DMS53 treated with DMSO at 0.1 percent for 48 hours (cell line): Measurements from ENCODE around the gene RCC2.
A peak's percentile ranks its signal among the peaks of the same experiment; 100 is the strongest.

Experiments
- DNase-seq: peaks from one replicate; lab custom pipeline; 2025; ENCODE audit not compliant: unreplicated experiment; lab: John Stamatoyannopoulos, UW

RCC2 gene

DNA sequence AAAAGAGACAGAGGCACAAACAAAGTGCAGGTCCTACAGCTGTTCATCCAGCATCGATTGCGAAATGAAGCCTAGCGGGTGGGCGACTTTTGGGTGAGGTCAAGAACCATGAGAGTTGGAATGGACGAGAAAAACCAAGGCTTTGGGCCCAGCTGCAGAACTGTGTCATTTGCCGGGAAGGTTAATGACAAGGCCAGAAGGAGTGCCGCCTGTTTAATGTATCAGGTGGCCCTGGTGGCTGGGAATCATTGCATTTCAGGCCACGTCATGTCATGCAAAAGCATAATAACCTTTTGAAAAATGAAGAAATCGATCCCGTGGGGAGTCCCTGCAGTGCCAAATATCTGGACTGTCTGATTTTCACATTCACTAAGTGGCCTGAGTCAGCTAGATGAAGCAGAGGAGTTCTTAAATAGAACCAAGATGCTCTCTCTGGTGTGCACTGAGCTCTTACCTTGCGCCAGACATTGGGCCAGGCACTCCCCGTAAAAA is 8.1 kb upstream of the RCC2 start:
- DNase-seq: no peak

DNA sequence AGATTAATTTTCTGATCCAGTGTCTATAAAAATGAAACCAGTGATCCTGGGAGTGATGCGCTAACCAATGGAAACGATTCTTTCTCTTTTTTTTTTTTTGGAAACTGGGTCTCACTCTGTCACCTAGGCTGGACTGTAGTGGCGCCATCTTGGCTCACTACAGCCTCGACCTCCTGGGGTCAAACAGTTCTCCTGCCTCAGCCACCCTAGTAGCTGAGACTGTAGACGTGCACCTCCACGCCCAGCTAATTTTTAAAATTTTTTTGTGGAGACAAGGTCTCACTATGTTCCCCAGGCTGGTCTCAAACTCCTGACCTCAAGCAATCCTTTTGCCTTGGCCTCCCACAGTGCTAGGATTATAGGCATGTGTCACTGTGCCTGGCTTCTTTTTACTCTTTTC is 3.4 kb upstream of the RCC2 start:
- no peak for DNase-seq

DNA sequence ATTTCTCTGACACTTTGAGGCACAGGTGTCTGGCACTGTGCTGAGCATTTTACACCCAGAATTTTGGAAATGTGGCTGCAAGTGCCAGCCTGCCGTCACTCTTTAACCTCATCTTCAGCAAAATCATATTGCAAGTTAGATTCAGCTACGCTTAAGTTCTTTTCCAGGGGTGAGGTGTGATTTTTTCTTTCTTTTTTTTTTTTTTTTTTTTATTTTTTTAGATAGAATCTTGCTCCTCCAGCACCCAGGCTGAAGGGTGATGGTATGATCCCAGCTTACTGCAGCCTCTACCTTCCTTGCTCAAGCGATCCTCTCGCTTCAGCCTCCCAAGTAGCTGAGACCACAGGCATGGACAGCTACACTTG is 2.5 kb upstream of the RCC2 start:
- DNase-seq: no peak

DNA sequence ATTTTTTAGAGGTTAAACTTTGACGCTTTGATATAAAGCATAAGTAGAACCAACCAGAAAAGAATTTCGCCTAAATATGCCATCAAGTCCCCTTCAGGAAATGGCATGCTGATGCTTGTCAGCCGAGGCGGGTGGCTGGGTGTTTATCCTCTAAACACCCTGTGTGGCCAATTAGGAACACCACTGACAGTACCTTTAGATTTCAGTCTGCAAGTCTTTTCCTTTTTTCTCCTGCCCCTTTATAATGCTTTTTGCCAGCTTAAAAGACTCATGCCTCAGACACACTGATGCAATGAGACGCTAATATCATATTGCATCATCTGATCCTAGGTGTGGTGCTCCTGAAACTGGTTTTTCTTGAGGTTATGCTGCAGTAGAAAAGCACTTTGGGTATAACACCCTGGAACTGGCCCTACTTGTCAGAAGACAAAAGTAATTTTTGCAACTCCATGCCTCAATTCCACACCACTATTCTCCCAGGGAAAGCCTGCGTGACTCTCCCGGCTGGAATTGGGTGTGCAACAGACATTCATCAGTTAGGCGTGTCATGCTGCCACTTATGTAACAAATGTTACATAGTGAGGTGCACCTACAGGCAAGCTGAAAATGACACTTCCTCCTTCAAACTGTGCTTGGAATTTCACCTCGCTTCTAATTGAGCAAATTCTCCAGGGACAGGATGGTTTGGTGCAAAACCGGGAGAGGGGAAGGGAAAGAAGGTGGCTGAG is 2.0 kb upstream of the RCC2 start:
- DNase-seq: peak; percentile 64

DNA sequence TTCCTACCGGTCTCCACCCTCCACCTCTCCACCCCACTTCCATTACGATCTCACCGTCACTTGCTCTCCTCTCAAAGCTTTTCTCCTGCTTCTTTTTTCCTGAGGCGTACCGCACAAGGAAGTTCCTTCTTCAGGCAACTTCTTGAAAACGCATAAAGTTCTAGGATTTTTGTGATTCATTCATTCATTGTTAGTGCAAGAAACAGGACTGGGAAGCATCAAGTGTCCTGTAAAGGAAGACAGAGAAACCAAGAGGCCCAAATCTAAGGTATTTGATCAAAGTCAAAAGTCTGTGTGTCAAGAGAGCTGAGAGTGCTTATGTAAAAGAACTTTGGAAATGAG is 1.3 kb upstream of the RCC2 start:
- no peak for DNase-seq

DNA sequence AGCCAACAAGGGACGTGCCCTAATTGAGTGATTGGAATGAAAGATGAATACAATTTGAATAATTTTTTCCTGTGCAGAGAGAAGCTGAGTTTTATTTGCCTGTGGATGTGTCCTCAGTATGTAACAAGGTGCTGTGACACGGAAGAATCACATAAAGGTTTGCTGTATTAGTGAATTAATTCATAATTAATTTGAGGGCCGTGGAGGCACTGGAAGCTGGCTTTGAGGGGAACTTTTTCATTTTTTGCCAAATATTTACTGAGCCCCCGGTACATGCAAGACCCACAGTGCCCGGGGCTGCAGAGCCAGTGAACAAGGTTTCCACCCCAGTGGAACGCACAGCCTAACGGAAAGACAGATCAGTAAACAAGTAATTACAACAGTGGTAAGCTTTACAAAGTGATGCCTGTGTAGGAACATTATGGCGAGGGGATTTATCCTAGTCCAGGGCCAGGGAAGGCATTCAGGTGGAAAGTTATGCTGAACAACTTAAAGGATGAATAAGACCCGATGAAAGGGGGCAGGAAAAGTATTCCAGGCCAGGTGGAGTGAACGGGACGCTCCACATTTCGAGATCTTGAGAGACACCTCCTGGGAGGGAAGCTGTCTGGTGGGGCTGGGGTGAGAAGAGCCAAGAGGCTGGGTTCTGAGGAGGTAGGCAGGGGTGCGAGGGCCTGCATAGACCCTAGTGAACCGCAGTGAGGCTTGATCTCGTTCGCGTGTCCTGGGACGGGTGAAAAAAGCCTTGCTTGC is 773 bp upstream of the RCC2 start:
- DNase-seq: no peak

DNA sequence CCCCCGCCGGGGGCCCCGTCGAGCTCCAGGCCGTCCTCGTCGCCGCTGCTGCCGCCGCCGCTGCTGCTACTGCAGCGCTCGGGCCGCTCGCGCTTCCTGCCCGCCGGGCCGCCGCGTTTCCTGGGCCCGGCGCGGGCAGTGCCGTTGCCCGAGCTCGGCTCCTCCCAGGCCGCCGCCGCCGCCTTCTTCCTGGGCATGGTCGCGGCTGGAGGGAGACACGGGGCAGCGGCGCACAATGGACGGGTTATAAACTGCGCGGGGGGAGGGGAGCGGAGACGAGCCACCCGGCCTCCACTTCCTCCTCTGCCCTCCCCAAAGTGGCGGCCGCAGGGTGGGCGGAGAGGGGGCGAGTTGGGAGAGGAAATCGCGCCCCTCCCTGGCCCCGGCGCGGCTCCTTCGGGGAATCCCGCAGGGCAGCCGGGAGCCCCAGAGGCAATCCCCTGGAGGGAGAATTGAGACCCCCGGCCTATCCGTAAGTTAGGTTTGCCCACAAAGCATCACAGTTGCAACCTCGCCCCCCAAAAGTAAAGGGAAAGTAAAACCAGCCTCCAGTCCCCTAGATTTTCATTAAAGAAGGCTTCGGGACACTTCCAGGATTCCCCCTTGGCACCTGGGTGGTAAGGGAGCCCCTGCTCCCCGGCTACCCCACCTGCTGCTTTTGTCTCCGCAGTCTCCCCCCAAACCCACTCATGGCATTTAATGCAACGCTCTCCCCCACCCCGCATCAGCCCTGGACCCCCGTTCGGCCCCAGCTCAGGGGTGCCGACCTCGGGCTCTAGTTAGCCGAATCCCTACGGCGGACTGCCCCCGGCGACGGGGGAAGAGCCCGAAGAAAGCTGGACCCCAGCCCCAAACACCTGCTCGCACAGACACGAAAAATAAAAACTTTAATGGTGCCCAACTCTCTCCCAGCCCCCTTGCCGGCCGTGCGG is 893 bp downstream of the RCC2 start:
- no peak for DNase-seq

DNA sequence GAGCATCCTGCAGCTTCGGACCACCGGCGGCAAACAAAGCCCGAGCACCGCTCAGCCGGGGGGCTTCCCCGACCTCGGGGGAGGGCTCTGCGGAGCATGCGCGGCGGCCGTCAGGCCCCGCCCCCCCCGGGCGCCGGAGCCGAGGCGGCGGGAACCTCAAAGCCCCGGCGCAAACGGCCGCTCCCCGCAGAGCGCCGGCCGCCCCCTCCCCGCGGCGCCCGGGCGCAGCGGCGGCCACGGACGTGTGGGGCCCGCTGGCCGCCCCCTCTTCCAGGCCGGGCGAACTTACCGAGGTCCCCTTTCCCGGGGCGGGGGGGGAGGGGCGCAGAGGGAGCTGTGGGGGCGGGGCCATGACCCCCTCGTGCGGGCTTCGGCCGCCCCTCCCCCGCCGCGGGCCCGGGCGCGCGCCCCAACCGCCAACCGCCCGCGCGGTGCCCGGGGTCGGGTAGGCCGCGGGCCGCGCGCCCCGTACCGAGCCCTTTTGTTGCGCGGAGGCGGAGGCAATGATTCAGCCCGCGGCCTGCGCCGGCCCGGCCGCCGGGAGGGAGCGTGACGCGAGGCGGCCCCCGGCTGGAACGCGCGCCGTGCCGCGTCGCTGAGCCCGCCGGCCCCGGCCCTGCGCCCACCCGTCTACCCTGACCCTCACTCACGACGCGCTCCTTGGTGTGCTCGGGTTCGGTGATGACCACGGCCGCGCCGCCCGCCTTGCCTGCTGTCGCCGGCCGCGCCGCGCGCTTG is 1.7 kb downstream of the RCC2 start:
- no peak for DNase-seq

DNA sequence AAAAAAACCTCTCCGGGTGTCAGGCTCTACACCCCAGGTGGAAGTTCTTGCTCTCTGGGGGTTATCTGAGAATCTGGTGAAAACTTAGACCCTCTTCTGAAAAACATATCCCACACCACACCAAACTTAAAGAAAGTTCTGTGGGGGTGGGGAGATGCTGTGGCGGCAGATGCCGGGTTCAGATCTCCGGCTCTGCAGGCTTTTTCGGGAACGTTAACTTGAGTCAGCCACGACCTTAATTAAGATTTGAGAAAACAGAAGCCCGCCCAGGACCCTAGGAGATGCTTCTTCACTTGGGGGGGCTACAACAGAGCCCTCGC is 2.3 kb downstream of the RCC2 start:
- DNase-seq: no peak

DNA sequence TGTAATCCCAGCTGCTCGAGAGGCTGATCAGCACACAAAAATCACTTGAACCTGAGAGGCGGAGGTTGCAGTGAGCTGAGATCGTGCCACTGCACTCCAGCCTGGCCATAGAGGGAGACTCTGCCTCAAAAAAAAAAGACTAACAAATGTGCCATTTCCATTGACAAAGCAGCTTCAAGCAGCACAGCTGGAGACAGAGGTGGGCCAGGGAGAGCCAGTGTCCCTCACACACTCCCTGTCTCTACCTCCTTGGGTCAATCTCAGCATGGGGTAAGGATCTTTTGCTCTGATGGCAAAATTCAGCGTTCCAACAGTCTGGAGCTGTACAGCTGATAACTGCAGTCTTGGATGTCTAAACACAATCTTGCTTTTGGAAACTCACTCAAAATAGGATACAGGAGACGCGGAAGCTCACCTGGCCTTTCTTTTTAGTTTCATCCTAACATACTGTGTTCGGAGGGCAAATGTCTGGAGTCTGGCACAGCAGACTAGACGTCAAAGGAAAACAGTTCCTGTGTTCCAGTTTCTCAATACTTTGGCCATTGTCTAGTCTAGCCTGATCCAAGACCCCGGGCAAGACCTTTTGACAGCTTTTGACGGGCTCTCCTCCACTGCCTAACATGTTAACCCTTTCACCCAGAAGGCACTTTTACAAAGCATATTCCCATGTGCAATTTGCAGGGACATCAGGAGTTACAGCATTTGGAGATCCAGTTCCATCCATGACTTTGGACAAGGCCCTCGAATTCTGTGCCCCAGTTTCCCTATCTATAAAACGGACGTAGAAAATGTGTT is 2.9 kb downstream of the RCC2 start:
- no peak for DNase-seq

DNA sequence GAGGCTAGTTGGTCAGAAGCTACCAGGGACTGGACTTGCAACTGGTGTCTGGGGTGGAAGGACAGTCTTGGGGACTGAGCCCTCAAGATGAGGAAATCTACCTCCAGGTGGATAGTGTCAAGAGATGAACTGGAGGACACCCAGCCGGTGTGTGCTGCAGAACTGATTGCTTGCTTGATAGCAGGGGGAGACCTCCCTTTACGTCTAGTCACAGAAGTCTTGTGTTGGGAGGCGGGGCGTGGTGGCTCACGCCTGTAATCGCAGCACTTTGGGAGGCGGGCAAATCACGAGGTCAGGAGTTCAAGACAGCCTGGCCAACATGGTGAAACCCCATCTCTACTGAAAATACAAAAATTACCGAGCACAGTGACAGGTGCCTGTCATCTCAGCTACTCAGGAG is 4.9 kb downstream of the RCC2 start:
- no peak for DNase-seq

DNA sequence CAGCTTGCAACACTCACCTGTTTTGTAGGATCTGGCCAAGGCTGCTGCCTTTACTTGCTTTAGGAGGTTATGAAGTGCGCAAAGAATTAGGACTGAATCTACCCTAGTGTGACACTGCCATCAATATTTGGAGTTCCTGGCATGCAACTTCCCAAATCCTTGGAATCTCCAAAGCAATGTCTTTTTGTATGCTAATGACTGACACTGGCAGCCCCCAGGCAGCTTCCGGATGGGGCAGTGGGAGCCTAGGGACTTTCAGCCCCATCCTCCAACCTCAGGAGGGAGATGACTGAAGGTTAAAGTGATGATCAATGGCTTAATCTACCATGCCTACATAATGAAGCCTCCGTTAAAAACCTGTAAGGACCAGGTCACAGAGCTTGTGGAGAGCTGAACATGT is 5.5 kb downstream of the RCC2 start:
- no peak for DNase-seq

DNA sequence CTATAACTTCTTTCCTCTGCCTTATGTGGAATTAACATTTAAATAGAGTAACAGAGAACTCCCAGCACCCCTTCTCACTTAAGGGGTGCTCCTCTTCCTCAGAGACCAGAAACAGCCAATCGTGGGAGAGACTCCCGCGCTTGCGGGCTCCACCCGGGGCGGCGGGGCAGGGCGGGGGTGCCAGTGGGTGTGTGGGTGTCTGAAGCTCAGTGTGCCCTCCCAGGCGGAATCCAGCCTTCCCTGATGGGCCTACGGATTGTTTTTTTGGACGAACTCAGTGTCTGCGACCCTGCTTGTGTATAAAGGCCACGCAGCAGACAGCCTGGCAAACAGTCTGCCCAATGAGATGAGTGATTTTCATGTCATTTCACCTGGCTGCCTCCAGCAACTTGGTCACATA is 6.2 kb downstream of the RCC2 start:
- no peak for DNase-seq

DNA sequence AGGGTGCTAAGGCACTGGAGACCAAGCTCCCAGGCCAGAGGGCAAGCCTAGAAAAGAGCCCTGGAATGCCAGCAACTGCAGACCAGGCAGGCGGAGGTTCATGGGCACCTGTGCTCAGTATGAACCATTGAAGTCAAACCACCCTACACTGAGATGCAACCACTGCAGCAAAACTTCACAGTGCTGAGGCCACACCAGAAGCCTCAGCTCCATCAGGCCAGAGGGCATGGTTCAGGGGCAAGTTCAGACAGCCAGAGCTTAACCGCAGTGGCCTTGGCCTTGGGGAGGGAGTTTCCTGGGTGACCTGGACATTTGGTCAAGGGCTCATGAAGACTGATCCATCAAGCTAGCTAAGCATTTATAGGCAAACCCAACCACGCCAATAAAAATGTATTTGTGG is 7.1 kb downstream of the RCC2 start:
- DNase-seq: no peak

DNA sequence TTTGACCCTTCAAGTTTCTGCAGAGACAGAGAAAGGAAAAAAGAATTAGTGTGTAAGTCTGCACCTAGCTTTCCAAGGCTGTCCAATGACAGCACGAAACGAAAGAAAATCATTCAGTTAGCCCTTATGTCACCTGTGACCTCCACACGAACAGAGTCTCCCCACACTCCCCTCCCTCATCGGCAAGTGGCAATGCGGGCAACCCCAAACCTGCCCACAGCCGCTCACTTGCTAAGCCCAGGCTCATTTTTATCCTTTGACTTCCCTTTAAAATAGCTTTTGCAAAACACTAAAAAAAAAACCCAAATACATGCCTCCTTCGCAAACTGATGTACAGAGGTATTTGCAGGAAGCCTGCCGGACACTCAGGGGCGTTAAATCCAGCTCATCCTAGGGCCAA is 10.3 kb downstream of the RCC2 start:
- DNase-seq: no peak

DNA sequence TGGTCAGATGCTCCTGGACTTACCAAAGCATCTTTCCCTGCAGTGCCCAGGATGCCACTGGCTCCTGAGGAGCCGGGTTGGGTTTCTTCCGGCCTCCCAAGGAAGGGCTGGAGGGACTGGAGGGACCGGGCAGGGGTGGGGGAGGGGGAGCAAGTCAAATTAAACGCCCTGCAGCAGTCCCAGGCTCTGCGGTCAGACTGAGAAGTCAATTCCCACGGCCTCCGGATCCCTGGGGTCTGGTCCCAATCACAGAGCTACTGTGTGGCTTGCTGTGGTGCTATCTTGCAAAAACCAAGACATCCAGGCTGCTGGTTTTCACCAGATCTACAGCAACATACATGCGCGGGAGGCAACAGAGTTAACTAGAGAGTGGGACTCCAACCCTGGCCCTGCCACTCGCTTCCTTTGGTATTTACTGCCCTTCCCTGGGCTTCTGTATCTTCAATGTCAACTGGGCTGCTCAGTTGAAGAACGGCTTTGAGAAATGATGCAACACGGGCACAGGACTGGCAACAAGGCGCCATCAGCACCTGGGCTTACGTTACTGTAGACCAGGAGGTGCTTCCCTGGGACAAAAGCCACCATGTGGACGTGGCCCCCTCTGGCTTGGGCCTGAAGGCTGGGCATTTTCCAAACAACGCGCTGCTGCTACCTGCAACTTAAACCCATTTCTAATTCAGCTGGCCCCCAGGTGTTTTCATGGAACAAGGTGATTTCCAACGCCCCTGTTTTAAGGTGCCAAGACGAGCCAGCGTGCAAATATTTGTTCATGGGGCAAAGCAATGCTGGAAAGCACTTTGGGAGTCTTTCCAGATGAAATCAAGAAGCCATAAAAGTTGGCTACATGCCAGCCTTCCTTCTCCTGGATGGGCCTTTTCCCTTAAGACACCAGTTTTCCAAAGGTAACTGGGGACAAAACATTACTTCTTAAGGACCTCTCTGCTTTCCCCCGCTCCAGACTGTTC is 11.5 kb downstream of the RCC2 start:
- DNase-seq: no peak

DNA sequence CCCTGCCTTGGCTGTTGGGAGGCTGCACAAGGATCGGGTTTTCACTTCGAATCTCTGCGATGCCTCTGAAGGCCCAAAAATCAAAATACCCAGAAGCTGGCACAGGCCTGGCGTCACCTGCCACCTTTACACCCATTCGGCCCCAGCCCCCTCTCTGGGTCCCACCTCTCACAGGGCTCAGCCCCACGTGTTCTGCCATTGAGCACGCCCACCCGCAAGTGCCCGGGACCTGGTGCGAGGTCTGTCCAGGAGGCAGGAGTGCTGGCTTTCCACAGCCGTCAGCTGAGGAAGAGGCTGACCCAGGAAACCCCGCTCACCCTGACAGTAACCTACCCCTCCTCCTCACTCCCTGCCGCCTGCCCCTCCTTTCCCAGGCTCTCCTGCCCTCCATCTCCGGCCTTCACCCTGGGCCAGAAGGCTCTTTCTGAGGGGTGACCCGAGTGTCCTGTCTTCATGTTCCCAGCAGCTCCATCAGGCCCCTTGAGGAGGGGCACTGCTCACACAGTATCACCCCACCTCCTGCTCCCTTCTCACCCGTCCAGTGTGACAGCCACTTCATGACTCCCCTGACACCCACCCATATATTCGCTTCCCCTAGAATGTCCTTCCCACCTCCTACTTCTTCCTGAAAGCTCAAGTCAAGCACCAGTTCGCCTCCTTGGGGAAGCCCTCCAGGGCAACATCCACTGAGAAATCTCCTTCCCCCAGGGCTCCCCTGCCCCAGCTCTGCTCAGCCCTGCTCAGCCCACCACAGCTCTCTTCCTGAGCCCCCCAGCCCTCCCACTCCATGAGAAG is 13.5 kb downstream of the RCC2 start:
- DNase-seq: no peak

DNA sequence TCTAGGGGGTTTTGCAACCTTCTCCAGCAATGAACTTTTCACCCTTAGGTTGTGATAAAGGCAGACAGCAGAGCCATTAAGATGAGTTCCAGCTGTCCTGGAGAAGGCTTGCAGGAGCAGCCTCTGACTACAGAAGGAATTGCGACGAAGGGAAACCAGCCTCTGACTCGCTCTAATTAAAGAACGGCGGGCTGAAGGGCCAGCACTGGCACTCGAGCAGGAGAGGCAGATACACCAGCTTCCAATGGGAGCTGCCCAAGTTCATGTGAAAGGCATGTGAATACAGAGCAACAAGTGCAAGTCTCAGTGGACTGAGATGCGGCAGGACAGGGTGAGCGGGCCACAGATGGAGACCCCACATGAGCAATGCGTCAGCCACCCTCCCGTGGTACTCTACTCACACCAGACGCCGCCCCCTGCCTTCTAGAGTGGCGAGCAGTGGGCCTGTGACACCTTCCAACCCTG is 15.7 kb downstream of the RCC2 start:
- no peak for DNase-seq
